ENCODE measurements around the gene TMEM88.

TMEM88 gene

DNA sequence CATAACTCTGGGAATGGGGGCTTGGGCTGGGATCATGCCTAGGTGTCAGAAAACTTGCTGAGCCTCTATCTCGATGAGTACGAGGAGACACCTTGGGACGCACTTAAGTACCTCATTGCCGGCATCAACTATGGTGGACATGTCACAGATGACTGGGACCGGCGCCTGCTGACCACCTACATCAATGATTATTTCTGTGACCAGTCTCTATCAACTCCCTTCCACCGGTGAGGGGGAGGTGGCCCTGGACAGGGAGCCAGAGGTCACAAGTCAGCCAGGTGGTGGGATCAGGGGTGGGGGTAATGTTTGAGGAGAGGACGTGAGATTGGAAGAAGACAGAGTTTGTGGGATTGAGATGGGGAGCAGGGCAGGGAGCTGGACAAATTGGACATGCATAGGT lies 24.2 kb upstream of the TMEM88 start:
- Mint-ChIP-seq H3K27ac (no peak overlapping the region), H3K36me3 (ENCODE audit: low read depth) (no peaks in the 10 kb centered on the region), H3K4me3 (no peak overlapping the region), H3K4me1 (peaks cover 24% of the 10 kb centered on the region), H3K27me3 (ENCODE audit: low read depth, poor library complexity) (peaks cover 72% of the 10 kb centered on the region), H3K9me3 (no peaks in the 10 kb centered on the region)
- TF ChIP-seq, protein P1, sequence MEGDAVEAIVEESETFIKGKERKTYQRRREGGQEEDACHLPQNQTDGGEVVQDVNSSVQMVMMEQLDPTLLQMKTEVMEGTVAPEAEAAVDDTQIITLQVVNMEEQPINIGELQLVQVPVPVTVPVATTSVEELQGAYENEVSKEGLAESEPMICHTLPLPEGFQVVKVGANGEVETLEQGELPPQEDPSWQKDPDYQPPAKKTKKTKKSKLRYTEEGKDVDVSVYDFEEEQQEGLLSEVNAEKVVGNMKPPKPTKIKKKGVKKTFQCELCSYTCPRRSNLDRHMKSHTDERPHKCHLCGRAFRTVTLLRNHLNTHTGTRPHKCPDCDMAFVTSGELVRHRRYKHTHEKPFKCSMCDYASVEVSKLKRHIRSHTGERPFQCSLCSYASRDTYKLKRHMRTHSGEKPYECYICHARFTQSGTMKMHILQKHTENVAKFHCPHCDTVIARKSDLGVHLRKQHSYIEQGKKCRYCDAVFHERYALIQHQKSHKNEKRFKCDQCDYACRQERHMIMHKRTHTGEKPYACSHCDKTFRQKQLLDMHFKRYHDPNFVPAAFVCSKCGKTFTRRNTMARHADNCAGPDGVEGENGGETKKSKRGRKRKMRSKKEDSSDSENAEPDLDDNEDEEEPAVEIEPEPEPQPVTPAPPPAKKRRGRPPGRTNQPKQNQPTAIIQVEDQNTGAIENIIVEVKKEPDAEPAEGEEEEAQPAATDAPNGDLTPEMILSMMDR (IDR thresholded peaks at IDR 0.05): no peak
- DNase-seq: no peak

DNA sequence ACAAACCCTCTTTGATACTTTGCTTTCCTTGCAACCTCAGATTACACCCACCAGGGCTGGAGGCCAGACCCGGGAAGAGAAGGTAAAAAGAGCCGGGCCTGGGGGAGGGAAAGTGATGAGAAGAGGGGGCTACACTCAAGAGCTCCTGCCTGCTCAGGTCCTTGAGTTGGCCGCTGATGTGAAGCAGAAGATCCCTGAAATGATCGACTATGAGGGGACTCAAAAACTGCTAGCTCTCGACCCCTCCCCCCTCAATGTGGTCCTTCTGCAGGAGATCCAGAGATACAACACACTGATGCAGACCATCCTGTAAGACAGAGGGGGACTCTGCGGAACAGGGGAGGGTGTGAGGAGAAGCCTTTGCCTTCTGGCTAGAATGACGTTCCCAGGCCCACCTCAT lies 23.6 kb upstream of the TMEM88 start:
- peaks cover 69% of the 10 kb centered on the region for H3K27me3 Mint-ChIP-seq (ENCODE audit: low read depth, poor library complexity)
- H3K9me3 Mint-ChIP-seq: no peaks in the 10 kb centered on the region
- DNase-seq: no peak
- H3K27ac Mint-ChIP-seq: no peak overlapping the region
- peaks cover 24% of the 10 kb centered on the region for H3K4me1 Mint-ChIP-seq
- no peak overlapping the region for H3K4me3 Mint-ChIP-seq
- TF ChIP-seq, protein P1 (IDR thresholded peaks at IDR 0.05): no peak
- no peaks in the 10 kb centered on the region for H3K36me3 Mint-ChIP-seq (ENCODE audit: low read depth)

DNA sequence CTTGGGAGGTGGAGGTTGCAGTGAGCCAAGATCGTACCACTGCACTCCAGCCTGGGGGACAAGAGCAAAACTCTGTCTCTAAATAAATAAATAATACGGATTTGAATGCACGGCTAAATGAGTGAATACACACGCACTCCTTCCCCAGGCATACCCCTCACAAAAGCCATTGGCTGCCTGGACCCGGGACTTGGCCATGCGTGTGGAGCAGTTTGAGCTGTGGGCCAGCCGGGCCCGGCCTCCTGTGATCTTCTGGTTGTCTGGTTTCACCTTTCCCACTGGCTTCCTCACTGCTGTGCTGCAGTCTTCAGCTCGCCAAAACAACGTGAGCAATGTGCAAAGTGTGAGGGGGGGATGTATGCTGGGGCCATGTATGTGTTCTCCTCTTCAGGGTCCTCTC lies 22.4 kb upstream of the TMEM88 start:
- Mint-ChIP-seq H3K27ac (no peak overlapping the region), H3K4me1 (peaks cover 27% of the 10 kb centered on the region), H3K27me3 (ENCODE audit: low read depth, poor library complexity) (peaks cover 59% of the 10 kb centered on the region), H3K4me3 (no peak overlapping the region), H3K36me3 (ENCODE audit: low read depth) (no peaks in the 10 kb centered on the region), H3K9me3 (no peaks in the 10 kb centered on the region)
- TF ChIP-seq, protein P1 (IDR thresholded peaks at IDR 0.05): no peak
- DNase-seq: no peak

DNA sequence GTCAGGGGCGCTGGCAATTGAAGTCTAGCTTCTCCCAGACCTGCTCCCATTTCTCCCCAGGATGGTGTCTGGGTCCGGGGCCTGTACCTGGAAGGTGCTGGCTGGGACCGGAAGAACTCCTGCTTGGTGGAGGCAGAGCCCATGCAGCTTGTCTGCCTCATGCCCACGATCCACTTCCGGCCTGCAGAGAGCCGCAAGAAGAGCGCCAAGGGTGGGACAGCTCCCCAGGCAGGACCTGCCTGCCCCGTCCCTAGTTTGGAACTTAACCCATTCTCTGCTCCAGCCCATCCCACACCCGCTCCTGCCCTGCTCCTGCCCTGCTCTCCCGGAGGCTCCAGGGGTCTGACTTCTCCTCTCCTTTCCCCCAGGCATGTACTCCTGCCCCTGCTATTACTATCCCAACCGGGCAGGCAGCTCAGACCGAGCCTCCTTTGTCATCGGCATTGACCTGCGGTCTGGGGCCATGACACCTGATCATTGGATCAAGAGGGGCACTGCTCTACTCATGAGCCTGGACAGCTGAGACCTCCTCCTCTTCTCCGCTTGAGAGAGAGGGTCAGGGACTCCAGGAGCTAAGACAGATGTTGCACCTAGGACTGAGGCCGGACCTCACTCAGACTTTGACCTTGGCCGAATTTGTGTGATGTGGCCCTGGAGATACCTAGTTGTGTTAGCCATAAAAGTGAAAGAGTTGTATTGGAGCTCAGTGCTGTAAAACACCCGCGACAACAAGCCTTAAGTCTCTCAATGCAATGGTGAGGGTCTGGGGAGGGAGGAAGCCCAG lies 21.7 kb upstream of the TMEM88 start:
- no peak for DNase-seq
- Mint-ChIP-seq H3K27ac (no peak overlapping the region), H3K36me3 (ENCODE audit: low read depth) (no peaks in the 10 kb centered on the region), H3K4me3 (peak overlapping the region; percentile 91), H3K27me3 (ENCODE audit: low read depth, poor library complexity) (peaks cover 51% of the 10 kb centered on the region), H3K4me1 (peaks cover 31% of the 10 kb centered on the region), H3K9me3 (no peaks in the 10 kb centered on the region)
- TF ChIP-seq, protein P1 (IDR thresholded peaks at IDR 0.05): no peak

DNA sequence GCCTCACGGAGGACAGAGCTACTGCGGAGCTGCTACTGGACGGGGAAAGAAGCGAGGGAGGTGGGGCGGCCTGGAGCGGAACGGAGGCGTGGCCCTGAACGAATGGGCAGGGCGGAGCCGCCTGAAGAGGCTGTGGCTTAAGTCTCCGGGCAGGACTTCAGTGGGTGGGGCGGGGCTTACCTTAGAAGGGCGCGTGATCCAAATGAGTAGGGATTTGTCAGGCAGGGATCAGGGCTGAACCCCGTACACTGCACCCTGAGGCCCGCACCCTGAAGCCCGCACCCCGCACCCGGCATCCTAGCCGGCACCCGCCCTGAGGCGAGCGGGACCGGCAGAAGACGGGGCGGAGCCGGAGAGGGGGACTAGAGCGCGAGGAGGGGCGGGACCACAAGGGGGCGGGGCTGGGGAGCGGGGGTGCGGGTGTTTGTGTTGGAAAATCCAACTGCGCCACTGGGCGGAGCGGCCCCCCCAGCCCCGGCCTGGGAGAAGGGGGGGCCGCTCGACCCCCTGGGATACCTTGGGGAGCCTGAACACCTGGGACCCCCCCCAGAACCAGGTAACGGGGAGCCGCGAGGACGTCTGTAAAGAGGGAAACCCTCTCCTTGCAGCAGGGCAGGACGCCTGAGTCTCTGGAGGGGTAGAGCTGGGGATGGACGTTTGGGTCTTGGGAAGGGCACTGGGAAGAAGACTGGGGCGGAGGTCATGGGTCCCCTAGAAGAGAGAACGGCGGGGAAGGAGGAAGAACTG lies 20.9 kb upstream of the TMEM88 start, which contains the start of gene KDM6B:
Gene KDM6B, plus strand, starts transcription at position 423 of the 747 bp plus-strand sequence. CDS start 11,338 bp downstream, outside the sequence.
- Mint-ChIP-seq H3K4me1 (peaks cover 38% of the 10 kb centered on the region), H3K9me3 (no peaks in the 10 kb centered on the region), H3K27me3 (ENCODE audit: low read depth, poor library complexity) (peaks cover 43% of the 10 kb centered on the region), H3K4me3 (peak within 1 kb of the TSS; percentile 91), H3K36me3 (ENCODE audit: low read depth) (no peaks in the 10 kb centered on the region), H3K27ac (peak within 1 kb of the TSS; percentile 100)
- peak; percentile 94 for DNase-seq
- TF ChIP-seq, protein P1 (IDR thresholded peaks at IDR 0.05): no peak

All from nephron progenitor cell (in vitro differentiated cells).